ENCODE measurements around the gene RBM34.

GRCh38 chr1:235127732-235128455 is 33.2 kb downstream of the RBM34 start:
- no peak for TF ChIP-seq CTCF (IDR thresholded peaks at IDR 0.05; ENCODE audit: insufficient read depth, low read depth, low read length)
- TF ChIP-seq EZH2 (IDR thresholded peaks at IDR 0.05; ENCODE audit: insufficient read depth, low read length) = no peak

Measured in astrocyte (in vitro differentiated cells and primary cell).